Measurements from ENCODE around the gene EMC6.
A peak's percentile ranks its signal among the peaks of the same experiment; 100 is the strongest.

EMC6 gene

DNA sequence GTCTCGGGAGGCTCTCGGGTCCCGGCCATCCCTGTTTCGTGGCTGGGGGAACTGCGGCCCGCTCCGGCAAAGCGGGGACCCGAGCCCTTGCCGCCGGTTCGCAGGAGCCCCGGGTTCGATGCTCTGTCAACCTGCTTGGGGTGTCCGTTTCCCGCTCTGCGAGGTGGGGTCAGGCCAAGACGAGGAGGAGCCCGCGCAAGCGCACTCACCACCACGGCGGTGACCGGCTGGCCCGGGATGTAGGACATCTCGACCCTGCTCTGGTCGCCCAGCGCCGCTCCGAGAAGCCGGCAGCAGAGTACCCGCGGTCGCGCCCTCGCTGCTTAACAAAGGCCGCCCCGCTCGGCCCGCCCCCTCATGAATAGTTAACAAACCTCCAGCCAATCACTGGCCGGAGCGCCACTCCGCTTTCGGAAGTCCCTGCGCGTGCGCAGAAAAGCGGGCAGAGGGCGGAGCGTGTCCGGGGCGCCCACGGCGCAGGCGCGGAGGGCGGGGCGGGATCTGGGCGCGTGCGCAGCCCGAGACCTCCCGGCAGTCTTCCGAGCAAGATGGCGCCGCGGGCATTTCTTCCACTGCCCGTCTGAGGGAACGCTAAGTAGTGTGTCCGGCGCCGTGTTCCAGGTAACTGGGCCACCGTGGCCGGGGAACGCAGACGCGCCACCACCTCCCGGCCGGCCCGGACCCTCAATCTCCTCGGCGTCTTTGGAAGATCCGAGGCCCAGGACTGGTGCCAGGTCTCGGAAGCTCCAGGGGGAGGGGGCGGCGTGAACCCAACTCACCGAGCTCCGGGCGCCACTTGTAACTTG is at the start of gene EMC6, which contains the start of gene TAX1BP3:
EMC6 (plus strand) TSS at position 534 of the 806 bp plus-strand sequence. CDS start 335 bp downstream, outside the sequence.
TAX1BP3 (minus strand) TSS at position 300 of the 806 bp plus-strand sequence; CDS start at position 248, 52 bp downstream.
- DNase-seq (ENCODE audit: low read depth) = peak; percentile 98
- TF ChIP-seq, protein P1, sequence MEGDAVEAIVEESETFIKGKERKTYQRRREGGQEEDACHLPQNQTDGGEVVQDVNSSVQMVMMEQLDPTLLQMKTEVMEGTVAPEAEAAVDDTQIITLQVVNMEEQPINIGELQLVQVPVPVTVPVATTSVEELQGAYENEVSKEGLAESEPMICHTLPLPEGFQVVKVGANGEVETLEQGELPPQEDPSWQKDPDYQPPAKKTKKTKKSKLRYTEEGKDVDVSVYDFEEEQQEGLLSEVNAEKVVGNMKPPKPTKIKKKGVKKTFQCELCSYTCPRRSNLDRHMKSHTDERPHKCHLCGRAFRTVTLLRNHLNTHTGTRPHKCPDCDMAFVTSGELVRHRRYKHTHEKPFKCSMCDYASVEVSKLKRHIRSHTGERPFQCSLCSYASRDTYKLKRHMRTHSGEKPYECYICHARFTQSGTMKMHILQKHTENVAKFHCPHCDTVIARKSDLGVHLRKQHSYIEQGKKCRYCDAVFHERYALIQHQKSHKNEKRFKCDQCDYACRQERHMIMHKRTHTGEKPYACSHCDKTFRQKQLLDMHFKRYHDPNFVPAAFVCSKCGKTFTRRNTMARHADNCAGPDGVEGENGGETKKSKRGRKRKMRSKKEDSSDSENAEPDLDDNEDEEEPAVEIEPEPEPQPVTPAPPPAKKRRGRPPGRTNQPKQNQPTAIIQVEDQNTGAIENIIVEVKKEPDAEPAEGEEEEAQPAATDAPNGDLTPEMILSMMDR (IDR thresholded peaks at IDR 0.05; ENCODE audit: insufficient read depth, low read depth, low read length, missing control alignments) = no peak

DNA sequence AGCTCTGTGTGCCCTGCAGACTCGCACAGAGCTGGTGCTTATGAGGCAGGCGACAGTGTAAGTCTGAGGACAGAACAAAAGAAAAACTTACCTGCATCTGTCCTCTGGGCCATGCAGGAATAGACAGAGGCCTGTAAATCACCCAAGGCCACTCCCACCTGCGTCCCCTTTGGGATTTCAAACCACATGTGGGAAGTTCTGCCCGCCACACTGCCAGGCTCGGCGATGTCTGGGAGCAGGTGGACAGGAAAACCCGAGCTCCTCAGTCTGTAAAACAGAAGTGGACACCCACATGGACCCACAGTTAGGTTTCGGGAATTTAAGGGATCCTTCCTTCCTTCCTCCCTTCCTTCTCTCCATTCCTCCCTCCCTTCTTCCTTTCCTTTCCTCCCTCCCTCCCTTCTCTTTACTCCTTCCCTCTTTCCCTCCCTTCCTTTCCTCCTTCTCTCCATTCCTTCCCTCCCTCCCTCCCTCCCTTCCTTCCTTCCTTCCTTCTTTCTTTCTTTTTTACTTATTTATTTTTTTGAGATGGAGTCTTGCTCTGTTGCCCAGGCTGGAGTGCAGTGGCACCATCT is 47.4 kb upstream of the EMC6 start:
- H3K4me3 ChIP-seq (ENCODE audit: low read depth, low read length) = no peak overlapping the region
- no peak for DNase-seq (ENCODE audit: low read depth)
- TF ChIP-seq, protein P1 (IDR thresholded peaks at IDR 0.05; ENCODE audit: insufficient read depth, low read depth, low read length, missing control alignments) = no peak

More for the DNA sequence above, at the start of gene EMC6, which contains the start of gene TAX1BP3:
- peak within 1 kb of the TSS; percentile 99 for H3K4me3 ChIP-seq (ENCODE audit: low read depth, low read length)

DNA sequence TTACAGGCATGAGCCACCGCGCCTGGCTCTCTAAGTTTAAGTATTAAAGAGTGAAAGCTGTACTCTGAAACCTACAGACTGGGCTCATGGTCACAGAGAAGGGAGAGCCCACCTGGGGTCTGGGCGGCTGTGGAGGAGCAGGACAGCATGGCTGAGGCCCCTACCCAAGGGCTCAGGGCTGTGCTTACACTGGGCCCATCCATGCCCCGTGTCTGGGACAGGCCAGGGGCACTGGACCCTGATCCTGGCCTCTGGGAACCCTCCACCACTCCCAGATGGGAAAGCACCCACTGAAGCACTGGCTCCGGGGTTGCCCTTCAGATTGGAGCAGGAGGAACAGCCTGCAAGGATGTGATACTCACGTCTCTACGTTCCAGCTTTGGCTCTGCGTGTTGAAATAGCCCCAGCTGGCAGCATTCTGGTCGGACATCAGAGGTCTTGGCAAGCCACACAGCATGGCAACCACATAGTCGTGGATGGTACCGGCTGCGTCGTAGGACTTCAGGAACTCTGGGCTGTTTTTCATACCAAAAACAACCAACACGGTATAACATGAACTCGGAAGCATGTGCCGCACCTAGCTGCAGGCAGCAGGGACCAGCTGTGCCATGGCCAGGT is 45.5 kb upstream of the EMC6 start:
- TF ChIP-seq, protein P1 (IDR thresholded peaks at IDR 0.05; ENCODE audit: insufficient read depth, low read depth, low read length, missing control alignments) = no peak
- no peak for DNase-seq (ENCODE audit: low read depth)
- H3K4me3 ChIP-seq (ENCODE audit: low read depth, low read length) = no peak overlapping the region

DNA sequence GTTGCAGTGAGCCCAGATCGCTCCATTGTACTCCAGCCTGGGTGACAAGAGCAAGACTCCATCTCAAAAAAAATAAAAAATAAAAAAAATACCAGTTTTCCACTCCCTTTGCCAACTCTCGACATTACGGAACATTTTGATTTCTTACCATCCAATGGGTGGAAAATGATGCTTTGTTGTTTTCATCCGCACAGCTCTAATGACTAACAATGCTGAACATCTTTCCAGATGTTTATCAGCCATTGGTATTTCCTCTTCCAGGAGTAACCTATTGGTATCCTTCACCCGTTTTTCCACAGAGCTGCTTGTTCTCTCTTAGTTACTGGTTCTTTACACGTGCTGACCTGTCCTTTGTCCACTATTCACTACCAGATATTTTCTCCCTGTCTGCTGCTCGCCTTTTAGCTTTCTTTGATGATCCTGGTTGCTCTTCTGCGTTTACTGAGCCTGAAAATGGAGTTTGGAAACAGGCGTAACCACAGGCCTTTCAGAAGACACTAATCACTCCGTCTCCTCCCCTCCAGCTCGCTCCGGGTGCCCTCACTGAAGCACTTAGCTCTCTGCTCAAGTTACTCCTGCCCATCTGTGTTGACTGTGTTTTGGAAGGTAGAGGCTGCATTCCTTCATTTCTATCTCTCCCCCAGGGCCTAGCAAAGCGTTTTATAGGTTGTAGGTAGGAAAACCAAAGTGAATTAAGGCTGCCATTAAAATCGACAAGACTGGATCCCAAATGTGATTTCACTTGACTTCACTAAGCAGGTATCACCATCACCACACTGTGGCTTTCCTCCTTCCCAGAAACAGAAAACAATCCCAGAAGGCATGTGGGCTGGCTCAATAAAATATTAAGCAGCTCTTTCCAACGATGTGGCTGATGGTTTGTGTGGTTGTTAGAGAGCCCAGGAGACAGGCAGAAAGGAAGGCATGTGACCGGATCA is 41.5 kb upstream of the EMC6 start:
- no peak overlapping the region for H3K4me3 ChIP-seq (ENCODE audit: low read depth, low read length)
- TF ChIP-seq, protein P1 (IDR thresholded peaks at IDR 0.05; ENCODE audit: insufficient read depth, low read depth, low read length, missing control alignments) = no peak
- no peak for DNase-seq (ENCODE audit: low read depth)

DNA sequence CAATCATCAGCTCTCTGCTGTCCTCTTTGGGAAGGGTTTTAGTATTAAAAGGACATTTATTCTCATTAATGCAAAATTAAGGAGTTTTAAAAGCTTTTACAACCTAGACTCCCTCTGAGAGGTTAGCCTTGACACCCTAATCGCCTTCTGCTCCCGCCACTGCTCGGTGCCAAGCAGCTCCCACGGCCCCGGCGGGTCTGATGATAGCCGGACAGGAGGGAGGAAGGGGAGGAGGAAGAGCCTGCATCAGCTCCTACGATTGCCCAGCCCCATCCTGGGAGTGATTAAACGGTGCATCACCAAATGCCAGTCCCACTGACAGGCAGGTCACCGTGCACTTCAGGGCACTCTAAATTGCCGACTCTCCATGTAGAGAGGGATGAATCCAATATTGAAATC is 40.8 kb upstream of the EMC6 start:
- TF ChIP-seq, protein P1 (IDR thresholded peaks at IDR 0.05; ENCODE audit: insufficient read depth, low read depth, low read length, missing control alignments) = no peak
- DNase-seq (ENCODE audit: low read depth) = no peak
- H3K4me3 ChIP-seq (ENCODE audit: low read depth, low read length) = no peak overlapping the region

DNA sequence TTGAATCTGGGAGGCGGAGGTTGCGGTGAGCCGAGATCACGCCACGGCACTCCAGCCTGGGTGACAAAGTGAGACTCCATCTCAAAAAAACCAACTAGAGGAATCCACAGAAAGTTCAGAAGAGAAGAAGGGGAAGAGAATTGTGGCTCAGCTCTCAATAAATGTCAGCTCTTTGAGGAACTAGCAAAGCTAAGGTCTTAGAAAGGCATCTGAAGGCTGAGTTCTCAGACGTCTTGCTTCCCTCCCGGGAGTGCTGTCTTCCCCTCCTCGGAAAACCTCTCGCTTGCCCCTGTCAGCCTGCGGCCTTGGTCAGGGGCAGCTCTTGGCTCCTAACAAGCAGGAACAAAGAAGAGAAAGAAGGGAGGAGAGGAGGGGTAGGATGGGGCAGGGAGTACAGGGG is 37.8 kb upstream of the EMC6 start:
- TF ChIP-seq, protein P1 (IDR thresholded peaks at IDR 0.05; ENCODE audit: insufficient read depth, low read depth, low read length, missing control alignments) = no peak

More for the DNA sequence above, 37.8 kb upstream of the EMC6 start:
- H3K4me3 ChIP-seq (ENCODE audit: low read depth, low read length) = no peak overlapping the region
- no peak for DNase-seq (ENCODE audit: low read depth)

Data from GM12865 (cell line).